Lung (tissue), 12 donors: ENCODE results near the gene AADAT. TPM values are rescaled to one million over a fixed set of nuclear protein-coding genes. Genes with fewer than 3 reads are reported as not detected.
A peak's percentile ranks its signal among the peaks of the same experiment; 100 is the strongest.

ENCODE experiments used
- ATAC-seq: fragments of 200-7000 bp; cut with Tn5 transposase; one replicate; pipeline ENCODE4 v1.9.1; 2020; ENCODE audit warnings: moderate number of reproducible peaks; ENCODE audit not compliant: insufficient read depth, low FRiP score
- DNase-seq, 3 donors: peaks; one replicate each; pipeline ENCODE4 v3.0.0-alpha.2; 2013 to 2017
- H3K27ac ChIP-seq, 2 donors: one replicate each; pipeline ENCODE4 v1.5.1; 2013; ENCODE audit warnings: mild to moderate bottlenecking in 2 of 2, moderate library complexity in 2 of 2, control low read depth in 1 of 2, inconsistent platforms in 1 of 2, low read depth in 1 of 2, low read length in 1 of 2
- H3K27me3 ChIP-seq, 3 donors: one replicate each; pipeline ENCODE4 v1.5.1; 2013; ENCODE audit warnings: low read length in 2 of 3; ENCODE audit not compliant: control insufficient read depth in 3 of 3, insufficient read depth in 3 of 3
- H3K36me3 ChIP-seq, 4 donors: one replicate each; pipeline ENCODE4 v1.5.1; 2013; ENCODE audit warnings: low read length in 4 of 4, mild to moderate bottlenecking in 1 of 4, moderate library complexity in 1 of 4; ENCODE audit not compliant: control insufficient read depth in 4 of 4, insufficient read depth in 4 of 4
- H3K4me1 ChIP-seq, 5 donors: one replicate each; pipeline ENCODE4 v1.5.1; 2013; ENCODE audit warnings: low read length in 5 of 5, mild to moderate bottlenecking in 2 of 5, moderate library complexity in 1 of 5; ENCODE audit not compliant: control insufficient read depth in 5 of 5, insufficient read depth in 5 of 5
- H3K4me3 ChIP-seq: one replicate; pipeline ENCODE4 v1.5.1; 2013; ENCODE audit warnings: mild to moderate bottlenecking, control low read depth, moderate library complexity
- H3K9ac ChIP-seq, 2 donors: one replicate each; pipeline ENCODE4 v1.5.1; 2013; ENCODE audit warnings: low read length in 2 of 2, control low read depth in 1 of 2; ENCODE audit not compliant: insufficient read depth in 1 of 2
- H3K9me3 ChIP-seq, 4 donors: one replicate each; pipeline ENCODE4 v1.5.1; 2013; ENCODE audit warnings: low read length in 3 of 4, mild to moderate bottlenecking in 1 of 4, moderate library complexity in 1 of 4; ENCODE audit not compliant: control insufficient read depth in 4 of 4, insufficient read depth in 3 of 4
- WGBS, 2 donors: extraction: QIAGEN DNeasy Blood & Tissue Kit; methylation state at CpG; one replicate each; pipeline ENCODE4 v1.1.7; 2013; 5-methylcytosine and 5-hydroxymethylcytosine counted together
- polyA plus RNA-seq, 2 donors: library from polyadenylated mRNA; stranded (reverse); fragments of 200-250 nt; gene quantifications; one replicate each; pipeline ENCODE4 v1.2.1, GENCODE V29; 2013
- total RNA-seq, 2 donors: library from RNA; depleted of rRNA in 1 of 2; stranded (reverse); fragments of >200 nt in 1 of 2; gene quantifications; one replicate each; pipeline ENCODE4 v1.2.1, GENCODE V29; 2014 to 2021
- TF ChIP-seq, protein P1 (sequence below): IDR thresholded peaks from 2 replicates; pipeline ENCODE4 v1.5.1; 2012; ENCODE audit warnings: mild to moderate bottlenecking; ENCODE audit errors: control extremely low read depth, extremely low read depth
- donor health status: control.
- donor health status: control.
- donor health status: Bipolar disorder and iron deficiency.
- donor health status: healthy.
- donor health status: DM: yes; HTN: yes; CAD: no.

Gene AADAT
- total and polyA plus RNA-seq, 4 donors, result 2.2 to 14.0 (median 6.8) TPM

DNA sequence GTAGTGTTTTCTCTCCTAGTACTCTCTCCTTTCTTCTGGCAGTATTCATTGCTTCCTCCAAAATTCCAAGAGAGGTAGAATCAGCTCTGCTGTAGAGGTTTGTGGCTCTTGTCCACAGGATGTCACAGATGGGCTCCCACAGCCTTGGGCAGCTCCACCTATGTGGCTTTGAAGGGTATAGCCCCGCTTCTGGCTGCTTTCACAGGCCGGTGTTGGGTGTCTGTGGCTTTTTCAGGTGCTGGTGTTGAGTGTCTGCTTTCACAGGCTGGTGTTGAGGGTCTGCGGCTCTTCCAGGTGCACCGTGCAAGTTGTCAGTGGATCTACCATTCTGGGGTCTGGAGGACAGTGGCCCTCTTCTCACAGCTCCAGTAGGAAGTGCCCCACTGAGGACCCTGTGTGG is 7.9 kb upstream of the AADAT start:
- WGBS, 2 donors, result 84 to 89% methylated on average over 4 of the region's 4 CpGs
- TF ChIP-seq, protein P1, sequence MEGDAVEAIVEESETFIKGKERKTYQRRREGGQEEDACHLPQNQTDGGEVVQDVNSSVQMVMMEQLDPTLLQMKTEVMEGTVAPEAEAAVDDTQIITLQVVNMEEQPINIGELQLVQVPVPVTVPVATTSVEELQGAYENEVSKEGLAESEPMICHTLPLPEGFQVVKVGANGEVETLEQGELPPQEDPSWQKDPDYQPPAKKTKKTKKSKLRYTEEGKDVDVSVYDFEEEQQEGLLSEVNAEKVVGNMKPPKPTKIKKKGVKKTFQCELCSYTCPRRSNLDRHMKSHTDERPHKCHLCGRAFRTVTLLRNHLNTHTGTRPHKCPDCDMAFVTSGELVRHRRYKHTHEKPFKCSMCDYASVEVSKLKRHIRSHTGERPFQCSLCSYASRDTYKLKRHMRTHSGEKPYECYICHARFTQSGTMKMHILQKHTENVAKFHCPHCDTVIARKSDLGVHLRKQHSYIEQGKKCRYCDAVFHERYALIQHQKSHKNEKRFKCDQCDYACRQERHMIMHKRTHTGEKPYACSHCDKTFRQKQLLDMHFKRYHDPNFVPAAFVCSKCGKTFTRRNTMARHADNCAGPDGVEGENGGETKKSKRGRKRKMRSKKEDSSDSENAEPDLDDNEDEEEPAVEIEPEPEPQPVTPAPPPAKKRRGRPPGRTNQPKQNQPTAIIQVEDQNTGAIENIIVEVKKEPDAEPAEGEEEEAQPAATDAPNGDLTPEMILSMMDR, result no peak
- Histone ChIP-seq H3K4me1 (peaks cover 0 to 6% (median 0%) of the 10 kb centered on the region in 5 donors), H3K27ac (no peak overlapping the region), H3K27me3 (no peaks in the 10 kb centered on the region), H3K9me3 (no peaks in the 10 kb centered on the region), H3K9ac (no peak overlapping the region), H3K36me3 (no peaks in the 10 kb centered on the region), H3K4me3 (no peak overlapping the region)
- DNase-seq (no peak), ATAC-seq (no peak)

DNA sequence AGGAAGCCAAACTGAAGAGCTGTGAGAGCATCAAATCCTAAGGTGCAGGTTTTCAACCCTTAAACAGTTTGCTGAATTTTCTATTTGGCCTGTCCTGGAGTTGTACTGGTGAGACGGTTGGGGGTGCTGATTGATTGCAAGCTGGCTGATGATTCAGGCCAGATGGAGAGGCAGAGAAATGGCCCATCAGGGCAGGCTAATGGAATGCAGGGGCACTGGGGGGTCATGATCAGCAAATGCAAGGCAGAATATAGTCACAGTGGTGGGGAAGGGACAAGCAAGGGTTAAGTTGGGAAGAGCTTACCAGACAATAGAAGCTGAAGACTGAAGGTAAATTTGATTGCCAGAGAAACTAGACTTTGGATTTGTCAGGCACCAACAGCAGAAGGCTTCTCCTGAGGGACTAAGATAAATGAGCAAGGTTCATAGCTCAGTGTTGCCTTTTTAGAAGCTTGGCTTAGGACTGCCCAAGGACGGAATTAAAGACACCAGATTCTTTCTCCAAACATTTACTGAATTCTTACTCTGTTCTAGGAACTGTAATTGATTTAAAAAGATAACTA is 4.3 kb upstream of the AADAT start:
- DNase-seq (no peak), ATAC-seq (no peak)
- no peaks in the 10 kb centered on the region for H3K9me3 ChIP-seq
- H3K9ac ChIP-seq, result no peak overlapping the region
- no peaks in the 10 kb centered on the region for H3K27me3 ChIP-seq
- no peaks in the 10 kb centered on the region for H3K36me3 ChIP-seq
- H3K27ac ChIP-seq, result no peak overlapping the region
- WGBS, 2 donors, result 69 to 77% methylated on average over 2 of the region's 2 CpGs
- H3K4me1 ChIP-seq, result peaks cover 0 to 10% (median 0%) of the 10 kb centered on the region in 5 donors
- TF ChIP-seq, protein P1, result no peak
- no peak overlapping the region for H3K4me3 ChIP-seq

DNA sequence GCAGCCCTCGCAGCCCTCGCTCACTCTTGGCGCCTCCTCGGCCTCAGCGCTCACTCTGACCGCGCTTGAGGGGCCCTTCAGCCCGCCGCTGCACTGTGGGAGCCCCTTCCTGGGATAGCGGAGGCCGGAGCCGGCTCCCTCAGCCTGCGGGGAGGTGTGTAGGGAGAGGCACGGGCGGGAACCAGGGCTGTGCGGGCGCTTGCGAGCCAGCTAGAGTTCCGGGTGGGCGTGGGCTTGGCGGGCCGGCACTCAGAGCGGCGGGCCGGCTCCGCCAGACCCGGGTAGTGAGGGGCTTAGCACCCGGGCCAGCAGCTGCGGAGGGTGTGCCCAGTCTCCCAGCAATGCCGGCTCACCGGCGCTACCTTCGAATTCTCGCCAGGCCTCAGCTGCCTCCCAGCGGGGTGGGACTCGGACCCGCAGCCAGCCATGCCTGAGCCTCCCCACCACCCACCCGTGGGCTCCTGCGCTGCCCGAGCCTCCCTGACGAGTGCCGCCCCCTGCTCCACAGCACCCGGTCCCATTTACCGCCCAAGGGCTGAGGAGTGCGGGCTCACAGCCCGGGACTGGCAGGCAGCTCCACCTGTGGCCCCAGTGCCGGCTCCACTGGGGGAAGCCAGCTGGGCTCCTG is 1.4 kb upstream of the AADAT start:
- 74 to 89% methylated on average over 44 to 47 of the region's 47 CpGs for WGBS, 2 donors
- Histone ChIP-seq H3K9me3 (no peaks in the 10 kb centered on the region), H3K4me3 (no peak overlapping the region), H3K36me3 (peaks cover 0 to 5% (median 4%) of the 10 kb centered on the region in 4 donors), H3K27me3 (no peaks in the 10 kb centered on the region), H3K4me1 (peaks cover 0 to 31% (median 6%) of the 10 kb centered on the region in 5 donors), H3K27ac (no peak overlapping the region), H3K9ac (no peak overlapping the region)
- ATAC-seq (no peak), DNase-seq (peak in 1 of 3 donors; percentile 31)
- TF ChIP-seq, protein P1, result no peak
